Stimulated activated CD4-positive, alpha-beta T cell treated with anti-CD3 and anti-CD28 coated beads, Interleukin-4, amount 100 ng/mL, for 48 hours (primary cell): Measurements from ENCODE around the gene MTHFR.
"Not testable (repeated sequence)": the region's sequence is repeated elsewhere in the genome, so short reads cannot be mapped to it uniquely, and the experiment has no call there.

ENCODE experiments used
- DNase-seq, 2 donors: peaks; one replicate each; pipeline ENCODE4 v3.0.0-alpha.2; 2020; ENCODE audit warnings: low read depth in 2 of 2

MTHFR gene

GRCh38 chr1:11833497-11833896 is 27.7 kb upstream of the MTHFR start:
- DNase-seq = no peak

GRCh38 chr1:11831945-11832725 is 26.4 kb upstream of the MTHFR start:
- no peak for DNase-seq

- DNase-seq = no peak
Observed at GRCh38 chr1:11828511-11828910, 22.7 kb upstream of the MTHFR start.

- DNase-seq = no peak
Observed at GRCh38 chr1:11826946-11827345, 21.2 kb upstream of the MTHFR start.

GRCh38 chr1:11825131-11825530 is 19.4 kb upstream of the MTHFR start:
- no peak for DNase-seq

- DNase-seq = no peak
Observed at GRCh38 chr1:11823366-11824137, 17.8 kb upstream of the MTHFR start.

GRCh38 chr1:11822091-11822490 is 16.3 kb upstream of the MTHFR start:
- no peak for DNase-seq

GRCh38 chr1:11817192-11817591 is 11.4 kb upstream of the MTHFR start:
- no peak for DNase-seq

GRCh38 chr1:11813021-11813420 is 7.3 kb upstream of the MTHFR start:
- DNase-seq = no peak

- no peak for DNase-seq
Observed at GRCh38 chr1:11807133-11807532, 1.4 kb upstream of the MTHFR start.

- no peak for DNase-seq
Observed at GRCh38 chr1:11806307-11806936, 658 bp upstream of the MTHFR start.

GRCh38 chr1:11804666-11805421 is 920 bp downstream of the MTHFR start:
- DNase-seq = peak in 1 of 2 donors; percentile 19

- not testable (repeated sequence) for DNase-seq
Observed at GRCh38 chr1:11803924-11804665, 1.7 kb downstream of the MTHFR start.

- DNase-seq = peak; percentile 55 to 58
Observed at GRCh38 chr1:11802973-11803885, 2.5 kb downstream of the MTHFR start.

GRCh38 chr1:11802616-11802972 is 3.2 kb downstream of the MTHFR start:
- no peak for DNase-seq

- no peak for DNase-seq
Observed at GRCh38 chr1:11800756-11801433, 4.9 kb downstream of the MTHFR start.

GRCh38 chr1:11800391-11800755 is 5.4 kb downstream of the MTHFR start:
- no peak for DNase-seq

- no peak for DNase-seq
Observed at GRCh38 chr1:11799896-11800295, 5.9 kb downstream of the MTHFR start.

- no peak for DNase-seq
Observed at GRCh38 chr1:11799099-11799498, 6.7 kb downstream of the MTHFR start.
